GM12891 (cell line): ENCODE measurements around the gene IL10.

ENCODE experiments used
- POLR2A ChIP-seq: IDR thresholded peaks from 2 replicates; pipeline ENCODE4 v1.6.1; 2011; ENCODE audit warnings: low read depth, low read length, control low read depth
- TAF1 ChIP-seq: IDR thresholded peaks from 2 replicates; pipeline ENCODE4 v1.6.1; 2011; ENCODE audit warnings: low read depth, low read length, control low read depth

DNA sequence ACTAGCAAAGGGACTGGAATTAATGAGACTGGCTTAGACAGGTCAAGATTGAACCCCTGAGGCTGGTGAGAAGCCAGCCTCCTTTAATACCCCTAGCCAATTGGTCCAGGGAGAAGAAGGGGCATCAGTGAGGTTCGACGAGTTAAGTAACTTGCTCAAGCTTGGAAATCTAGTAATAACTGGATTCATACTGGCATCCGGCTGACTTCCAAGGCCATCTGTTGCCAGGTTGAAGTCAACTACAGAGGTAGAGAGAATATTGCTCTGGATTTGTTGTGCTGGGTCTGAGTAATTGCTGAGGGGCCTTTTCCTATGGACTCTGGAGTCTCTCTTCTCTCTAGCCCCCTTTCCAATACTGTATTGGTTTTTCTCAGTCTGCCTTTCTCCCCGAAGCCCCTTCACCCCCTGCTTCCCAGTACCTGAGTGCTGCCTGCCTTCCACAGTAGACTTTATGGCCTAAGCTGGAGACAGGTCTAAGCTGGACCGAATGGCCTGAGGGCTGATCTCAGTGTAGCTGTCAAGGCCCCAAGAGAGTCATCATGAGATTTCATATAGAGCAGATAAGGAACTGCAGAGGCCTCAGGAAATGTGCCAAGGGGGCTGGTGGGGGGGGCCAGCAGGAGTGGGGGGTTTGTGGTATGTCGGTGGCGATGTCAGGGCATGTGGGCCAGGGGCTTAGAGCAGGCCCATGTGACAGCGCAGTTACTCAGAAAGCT lies 44.2 kb downstream of the IL10 start:
- TF ChIP-seq TAF1 = no peak
- TF ChIP-seq POLR2A = no peak
